Heart left ventricle (tissue), 16 donors: ENCODE data around the gene MEX3D. TPM values are rescaled to one million over a fixed set of nuclear protein-coding genes. Genes with fewer than 3 reads are reported as not detected.

Source experiments
- ATAC-seq, 4 donors: fragments of 200-7000 bp; cut with Tn5 transposase; one replicate each; pipeline ENCODE4 v1.9.1; 2020 to 2022; ENCODE audit warnings: moderate library complexity in 4 of 4, mild to moderate bottlenecking in 3 of 4, moderate number of reproducible peaks in 1 of 4
- DNase-seq, 5 donors: peaks; one replicate each; pipeline ENCODE4 v3.0.0-alpha.2; 2020
- H3K27ac ChIP-seq, 12 donors: fragments of 200-600 bp; sonication (generic) in 4 of 12; one replicate each; pipeline versions ENCODE4 v1.5.0 to v1.8.0; 2016 to 2022; ENCODE audit warnings: mild to moderate bottlenecking in 2 of 12
- H3K27me3 ChIP-seq, 9 donors: fragments of 200-600 bp; sonication (generic) in 2 of 9; one replicate each; pipeline versions ENCODE4 v1.5.1 to v1.8.0; 2016 to 2022; ENCODE audit warnings: mild to moderate bottlenecking in 3 of 9
- H3K36me3 ChIP-seq, 9 donors: fragments of 200-600 bp; sonication (generic) in 2 of 9; one replicate each; pipeline versions ENCODE4 v1.5.0 to v1.8.0; 2018 to 2022; ENCODE audit warnings: mild to moderate bottlenecking in 2 of 9
- H3K4me1 ChIP-seq, 12 donors: fragments of 200-600 bp; sonication (generic) in 4 of 12; one replicate each; pipeline versions ENCODE4 v1.5.0 to v1.8.0; 2016 to 2022; ENCODE audit warnings: mild to moderate bottlenecking in 3 of 12
- H3K4me3 ChIP-seq, 12 donors: fragments of 200-600 bp; sonication (generic) in 4 of 12; one replicate each; pipeline versions ENCODE4 v1.5.0 to v1.8.0; 2017 to 2022; ENCODE audit warnings: mild to moderate bottlenecking in 9 of 12, moderate library complexity in 4 of 12
- H3K9me3 ChIP-seq, 12 donors: fragments of 200-600 bp; sonication (generic) in 4 of 12; one replicate each; pipeline versions ENCODE4 v1.5.0 to v1.8.0; 2016 to 2022; ENCODE audit warnings: mild to moderate bottlenecking in 1 of 12
- CTCF ChIP-seq, 12 donors: fragments of 200-600 bp; sonication (generic) in 4 of 12; IDR thresholded peaks; one replicate each; pipeline versions ENCODE4 v1.5.0 to v1.8.0; 2018 to 2022; ENCODE audit warnings: antibody characterized with exemption in 12 of 12, mild to moderate bottlenecking in 5 of 12
- POLR2A ChIP-seq, 2 donors: fragments of 450-650 bp; IDR thresholded peaks; one replicate each; pipeline ENCODE4 v1.6.1; 2017; ENCODE audit warnings: antibody characterized with exemption in 2 of 2, mild to moderate bottlenecking in 2 of 2, moderate library complexity in 2 of 2
- WGBS, 4 donors: extraction: QIAGEN DNeasy Blood & Tissue Kit in 2 of 4; methylation state at CpG; one replicate each; pipeline versions ENCODE4 v1.1.5 to v1.1.7; 2013 to 2018; 5-methylcytosine and 5-hydroxymethylcytosine counted together
- intact Hi-C, 10 donors: fragments of 100-400 bp; cut with DNase I; formaldehyde crosslinking; loops; one replicate each; pipeline versions ENCODE4 v1.11.1 to v1.14.2; 2022
- polyA plus RNA-seq, 2 donors: library from polyadenylated mRNA; stranded (reverse); fragments of 200-250 nt; gene quantifications; one replicate each; pipeline ENCODE4 v1.2.3, GENCODE V29; 2013
- total RNA-seq, 9 donors: library from RNA; depleted of rRNA in 2 of 9; stranded (reverse); fragments of >200 nt in 2 of 9; fragmentation: NEBNext Ultra II Directional in 3 of 9; extraction: Animal tissue kit (Norgen Biotek cat#: 25700) in 3 of 9; gene quantifications; one replicate each; pipeline versions ENCODE4 v1.1.0 to v1.2.4, GENCODE V29; 2016 to 2023
- donor health status: ischemic (EF 13 %, LVEDD 7.1; RV severe dilation, severe dysfunction).
- donor health status: healthy with polysubstance abuse.
- donor health status: DM: no; HTN: yes; CAD: no.
- donor health status: DM: no; HTN: no; CAD: no.
- donor health status: ischemic (EF 25% LVEDD 6.9; RV normal size, moderate dysfunction).
- donor health status: ischemic (EF 25% LVEDD 5.7; RV mildly dilated, moderate dysfunction).
- donor health status: healthy.
- donor health status: DM: yes; HTN: yes; CAD: no.
- donor health status: ischemic (EF 35%, LVEDD 5.7; RV mildly dilated, moderate dysfunction).
- donor health status: nonischemic (EF 11% LVEDD 7.7; RV severe dilation, severe dysfunction).
- donor health status: DM: yes; HTN: yes; CAD: no.
- donor health status: PGD.
- donor health status: ischemic (EF 29% LVEDD 5.4; RV normal size, mild dysfunction).
- donor health status: nonischemic (EF 23%, LVEDD 6.1; RV moderate dilation, normal function).

Gene MEX3D
- total and polyA plus RNA-seq, 11 donors, result 1.9 to 18.6 (median 8.0) TPM

GRCh38 chr19:1608359-1609102 is 40.4 kb upstream of the MEX3D start:
- Histone ChIP-seq H3K36me3 (peaks cover 0 to 32% (median 25%) of the 10 kb centered on the region in 9 donors), H3K4me1 (peaks cover 0 to 32% (median 19%) of the 10 kb centered on the region in 12 donors), H3K27ac (peak overlapping the region in 1 of 12 donors; percentile 42), H3K9me3 (no peaks in the 10 kb centered on the region), H3K4me3 (peak overlapping the region in 1 of 12 donors; percentile 8), H3K27me3 (no peaks in the 10 kb centered on the region)
- DNase-seq (peak in 1 of 5 donors; percentile 58), ATAC-seq (no peak)
- 60 to 80% (median 67%) methylated on average over 8 to 23 of the region's 23 CpGs for WGBS, 4 donors
- intact Hi-C loops, result loop anchor here in 7 of 10 donors (5.0 kb wide), 3 partner anchors 44 to 159 kb away; partner anchors contain the start of gene TCF3 (in 5 of the 7)
- TF ChIP-seq CTCF (IDR thresholded peaks at IDR 0.05), result no peak
- TF ChIP-seq POLR2A (IDR thresholded peaks at IDR 0.05), result no peak

- peak in 1 of 4 donors; percentile 1 for ATAC-seq
- intact Hi-C loops, result loop anchor here in 8 of 10 donors (2.0 to 5.0 kb wide), 4 partner anchors 45 to 161 kb away; partner anchors contain the start of gene TCF3 (in 5 of the 8)
- peak in 2 of 5 donors; percentile 48 to 64 for DNase-seq
- TF ChIP-seq POLR2A (IDR thresholded peaks at IDR 0.05), result no peak
- peak in 1 of 12 donors; percentile 3 for TF ChIP-seq CTCF (IDR thresholded peaks at IDR 0.05)
- no peaks in the 10 kb centered on the region for H3K9me3 ChIP-seq
- peaks cover 0 to 23% (median 8%) of the 10 kb centered on the region in 9 donors for H3K36me3 ChIP-seq
- H3K27ac ChIP-seq, result peak overlapping the region; percentile 25 to 97 (median 94)
- WGBS, 4 donors, result 11 to 15% (median 12%) methylated on average over 16 of the region's 16 CpGs
- H3K4me3 ChIP-seq, result peak overlapping the region; percentile 12 to 100 (median 90)
- no peaks in the 10 kb centered on the region for H3K27me3 ChIP-seq
- H3K4me1 ChIP-seq, result peaks cover 0 to 45% (median 28%) of the 10 kb centered on the region in 12 donors
Measured at GRCh38 chr19:1606138-1606651, 38.1 kb upstream of the MEX3D start.

- H3K9me3 ChIP-seq, result no peaks in the 10 kb centered on the region
- ATAC-seq (peak; percentile 94 to 97 (median 96)), DNase-seq (peak; percentile 96 to 97 (median 97))
- H3K27ac ChIP-seq, result peak within 1 kb of the TSS; percentile 87 to 97 (median 95)
- TF ChIP-seq POLR2A (IDR thresholded peaks at IDR 0.05), result peak in 1 of 2 donors; percentile 51
- peak; percentile 35 to 75 (median 54) for TF ChIP-seq CTCF (IDR thresholded peaks at IDR 0.05)
- intact Hi-C loops, result loop anchor here in 9 of 10 donors (1.0 to 5.0 kb wide), 7 partner anchors 45 to 162 kb away; partner anchors contain the start of gene TCF3 (in 7 of the 9)
- H3K36me3 ChIP-seq, result peaks cover 0 to 23% (median 4%) of the 10 kb centered on the region in 9 donors
- WGBS, 4 donors, result 0 to 1% (median 0%) methylated on average over 38 to 79 of the region's 79 CpGs
- H3K4me3 ChIP-seq, result peak within 1 kb of the TSS; percentile 80 to 100 (median 90)
- H3K4me1 ChIP-seq, result peaks cover 0 to 45% (median 28%) of the 10 kb centered on the region in 12 donors
- no peaks in the 10 kb centered on the region for H3K27me3 ChIP-seq
Measured at GRCh38 chr19:1605236-1606137, 37.4 kb upstream of the MEX3D start, which contains the start of gene UQCR11. TSS of gene UQCR11 (minus strand) at chr19:1605462. CDS start at chr19:1605409, 53 bp downstream.
